Activated CD8-positive, alpha-beta memory T cell treated with anti-CD3 and anti-CD28 coated beads, Interleukin-2, amount 50 U/mL, for 1 hour (primary cell): ENCODE measurements around the gene AFF2.

Experiments used
- DNase-seq: peaks from one replicate; pipeline ENCODE4 v3.0.0-alpha.2; 2020; ENCODE audit errors: extremely low read depth

AFF2 gene

DNA sequence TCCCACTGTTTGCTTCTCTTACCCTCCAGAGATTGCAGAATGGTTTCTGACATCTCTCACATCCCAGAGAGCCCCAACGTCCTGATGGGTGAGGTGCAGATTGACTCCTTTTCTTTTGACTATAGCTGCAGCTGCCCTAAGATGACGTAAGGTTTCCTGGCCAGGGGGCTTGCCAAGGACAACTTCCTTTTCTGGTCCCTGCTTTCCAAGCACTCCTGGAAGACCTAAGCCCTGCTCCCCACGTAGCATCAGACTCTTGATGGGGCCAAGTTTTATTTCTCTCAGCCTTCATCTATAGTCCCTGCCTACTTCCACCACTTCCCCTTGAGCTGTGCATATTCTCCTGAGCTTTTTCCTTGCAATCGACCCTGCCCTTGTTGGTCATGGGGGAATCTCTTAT, 507.0 kb downstream of the AFF2 start:
- DNase-seq = no peak

DNA sequence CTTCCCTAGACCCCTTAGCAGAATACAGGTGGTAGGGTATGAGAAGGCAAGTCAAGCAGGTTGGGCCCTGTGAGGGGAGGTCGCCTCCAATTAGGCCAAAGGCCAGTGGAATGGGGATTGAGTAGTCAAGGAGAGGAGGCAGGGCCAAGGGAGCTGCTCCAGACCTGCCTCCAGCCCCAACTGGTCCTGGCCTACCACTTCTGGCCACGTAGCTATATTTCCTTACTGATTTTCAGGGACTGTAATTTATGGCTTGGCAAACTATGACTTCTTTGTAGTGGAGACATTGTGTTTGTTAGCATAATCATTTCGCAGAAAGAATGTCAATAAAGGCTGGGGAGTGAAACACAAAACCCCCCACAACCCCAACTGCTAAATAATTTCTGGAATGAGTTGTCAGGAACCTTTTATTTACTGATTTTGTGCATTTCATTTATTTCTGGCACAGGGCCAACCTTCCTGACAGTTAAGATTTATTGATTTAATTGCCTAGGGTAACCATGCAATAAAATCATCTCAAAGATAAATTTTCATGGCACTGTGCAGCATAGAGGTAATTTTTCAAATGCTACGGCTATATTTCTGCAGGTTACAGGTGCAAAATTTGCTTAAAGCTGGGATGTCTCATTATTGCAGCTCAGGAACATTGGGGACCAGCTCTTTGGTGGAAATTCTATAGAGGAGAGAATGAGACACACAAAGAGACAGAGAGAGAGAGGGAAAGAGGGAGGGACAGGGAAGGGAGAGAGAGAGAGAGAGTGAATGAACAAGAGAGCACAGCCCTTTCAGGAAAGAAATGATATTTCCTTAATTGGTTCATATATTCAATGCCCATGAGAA, 509.8 kb downstream of the AFF2 start:
- DNase-seq = no peak

- no peak for DNase-seq
Observed at GRCh38 chrX:149010853-149011224, 510.4 kb downstream of the AFF2 start.

GRCh38 chrX:149013081-149013480, 512.7 kb downstream of the AFF2 start:
- no peak for DNase-seq

DNA sequence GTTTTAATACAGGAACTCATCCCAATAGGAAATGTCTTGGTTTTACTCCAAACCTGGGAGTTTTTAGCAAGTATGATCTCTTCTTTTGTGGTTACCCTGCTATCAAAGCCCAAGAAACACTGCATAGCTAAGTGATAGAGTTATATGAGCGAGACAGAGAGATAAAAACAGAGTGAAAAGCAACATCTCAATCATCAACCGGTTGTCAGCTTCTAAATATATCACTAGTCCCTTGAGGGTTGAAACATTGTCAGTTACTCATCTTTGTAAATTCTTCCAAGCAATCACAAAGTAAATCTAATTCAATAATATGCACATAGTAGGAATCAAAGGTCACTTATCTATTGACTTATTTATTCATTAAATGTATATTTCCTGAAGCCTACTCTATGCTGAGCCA, 520.7 kb downstream of the AFF2 start:
- no peak for DNase-seq

DNA sequence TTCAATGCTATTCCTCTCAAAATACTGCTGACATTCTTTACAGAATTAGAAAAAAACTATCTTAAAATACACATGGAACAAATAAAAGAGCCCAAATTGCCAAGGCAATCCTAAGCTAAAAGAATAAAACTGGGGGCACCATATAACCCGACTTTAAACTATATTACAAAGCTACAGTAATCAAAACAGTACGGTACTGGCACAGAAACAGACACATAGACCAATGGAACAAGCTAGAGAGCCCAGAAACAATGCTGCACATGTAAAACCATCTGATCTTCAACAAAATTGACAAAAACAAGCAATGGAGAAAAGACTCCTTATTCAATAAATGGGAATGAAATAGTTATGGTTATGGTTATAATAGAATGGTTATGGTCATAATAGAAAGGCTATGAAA, 522.1 kb downstream of the AFF2 start:
- no peak for DNase-seq

DNA sequence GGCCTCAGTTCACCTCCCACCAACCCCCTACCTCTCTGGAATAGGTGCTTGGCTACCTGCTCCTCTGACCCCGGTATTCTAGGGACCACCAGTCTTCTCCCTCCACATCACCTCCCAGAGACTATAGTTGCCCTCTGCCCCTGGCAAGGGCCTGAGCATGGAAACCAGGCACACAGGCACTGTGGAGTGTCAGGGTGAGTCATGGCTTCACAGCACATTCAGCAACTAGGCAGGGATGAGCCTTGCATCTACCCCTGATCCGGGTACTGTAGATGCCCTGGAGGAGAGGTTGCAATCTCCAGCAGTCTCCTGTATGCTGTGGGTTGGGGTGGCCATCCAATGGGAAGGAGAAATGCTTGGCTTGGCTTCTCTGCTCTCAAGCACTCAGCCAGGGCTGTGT, 532.0 kb downstream of the AFF2 start:
- DNase-seq = no peak

GRCh38 chrX:149036086-149036485, 535.7 kb downstream of the AFF2 start:
- DNase-seq = no peak

- DNase-seq = no peak
Observed at GRCh38 chrX:149037281-149037870, 537.0 kb downstream of the AFF2 start.

DNA sequence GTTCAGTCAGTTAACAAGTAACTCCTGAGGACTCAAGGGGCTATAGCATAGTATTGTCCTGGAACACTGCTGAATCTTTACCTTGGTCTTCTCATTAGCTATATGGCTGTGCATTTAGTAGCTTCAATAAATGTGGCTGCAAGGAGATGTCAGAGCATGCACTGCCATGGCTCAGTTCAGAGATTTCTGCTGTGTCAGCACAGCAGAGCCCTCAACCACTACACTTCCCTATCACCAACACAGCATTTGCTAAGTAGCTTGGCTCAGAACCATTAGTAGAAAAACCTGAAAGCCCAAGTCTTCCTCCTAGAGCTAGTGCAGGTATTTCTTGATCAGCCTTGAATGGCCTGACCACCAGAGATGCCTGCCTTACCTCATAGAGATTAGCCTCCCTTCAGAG, 538.6 kb downstream of the AFF2 start:
- DNase-seq = no peak

GRCh38 chrX:149040873-149041535, 540.6 kb downstream of the AFF2 start:
- DNase-seq = no peak

DNA sequence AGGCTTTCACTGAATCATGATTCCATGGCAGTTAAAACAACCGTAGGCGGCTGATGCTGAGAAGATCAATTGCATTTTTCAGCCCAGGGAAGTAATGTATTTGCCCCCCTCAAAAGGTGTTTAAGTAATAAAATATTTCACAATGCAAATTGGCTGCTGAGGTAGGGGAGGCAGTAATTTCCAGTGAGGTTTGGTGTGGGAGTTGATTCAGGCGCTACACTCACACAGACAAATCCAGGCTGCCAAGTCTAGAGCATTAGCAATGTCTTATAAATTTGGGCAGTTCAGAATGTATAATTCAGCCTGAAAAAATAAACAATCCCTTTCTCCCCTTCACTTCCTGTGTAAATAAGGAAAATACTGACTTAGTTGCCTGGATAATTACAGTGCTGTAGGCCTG, 543.0 kb downstream of the AFF2 start:
- no peak for DNase-seq

GRCh38 chrX:149044471-149044870, 544.1 kb downstream of the AFF2 start:
- no peak for DNase-seq

DNA sequence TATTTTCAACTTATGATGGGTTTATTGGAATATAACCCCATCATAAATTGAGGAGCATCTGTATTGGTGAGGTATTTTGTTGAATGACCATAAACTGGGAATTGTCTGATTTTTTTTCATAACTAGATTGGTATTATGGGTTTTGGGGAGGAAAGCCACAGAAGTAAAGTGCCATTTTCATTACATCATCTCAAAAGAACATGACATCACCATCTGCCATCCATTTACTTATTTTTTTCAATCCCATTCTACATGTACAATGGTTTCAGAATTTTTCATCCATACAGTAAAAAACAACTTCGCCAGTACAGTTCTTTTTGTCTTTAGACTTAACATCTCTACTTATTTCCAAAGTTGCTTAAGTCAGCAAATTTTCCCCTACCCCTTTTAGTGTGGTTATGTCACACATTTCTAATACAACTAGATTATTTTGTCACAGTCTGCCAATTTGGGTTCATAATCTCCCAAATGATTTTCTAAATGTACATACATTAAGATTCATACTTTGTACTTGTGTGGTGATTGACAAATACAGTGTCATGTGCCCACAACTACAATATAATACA, 545.3 kb downstream of the AFF2 start:
- DNase-seq = no peak
